ENCODE data around the gene AWAT2.
"Not testable (repeated sequence)": the region's sequence is repeated elsewhere in the genome, so short reads cannot be mapped to it uniquely, and the experiment has no call there.

AWAT2 gene

GRCh38 chrX:70026112-70026850 lies 23.5 kb downstream of the AWAT2 start:
- no peaks in the 10 kb centered on the region for H3K27me3 Mint-ChIP-seq
- H3K36me3 Mint-ChIP-seq = no peaks in the 10 kb centered on the region
- H3K4me1 Mint-ChIP-seq = peaks cover 62% of the 10 kb centered on the region
- H3K9me3 Mint-ChIP-seq = no peaks in the 10 kb centered on the region
- H3K27ac Mint-ChIP-seq = peak overlapping the region; percentile 55
- peak overlapping the region; percentile 8 for H3K4me3 Mint-ChIP-seq

- peak overlapping the region; percentile 55 for H3K27ac Mint-ChIP-seq
- H3K27me3 Mint-ChIP-seq = no peaks in the 10 kb centered on the region
- H3K4me3 Mint-ChIP-seq = peak overlapping the region; percentile 8
- peaks cover 54% of the 10 kb centered on the region for H3K4me1 Mint-ChIP-seq
- H3K36me3 Mint-ChIP-seq = no peaks in the 10 kb centered on the region
- H3K9me3 Mint-ChIP-seq = no peaks in the 10 kb centered on the region
Measured at GRCh38 chrX:70025464-70025863, 24.3 kb downstream of the AWAT2 start.

GRCh38 chrX:70022616-70023015 lies 27.1 kb downstream of the AWAT2 start:
- Mint-ChIP-seq H3K4me3 (no peak overlapping the region), H3K27ac (no peak overlapping the region), H3K36me3 (no peaks in the 10 kb centered on the region), H3K4me1 (peaks cover 43% of the 10 kb centered on the region), H3K27me3 (no peaks in the 10 kb centered on the region), H3K9me3 (no peaks in the 10 kb centered on the region)

GRCh38 chrX:70016513-70016912 lies 33.2 kb downstream of the AWAT2 start:
- no peaks in the 10 kb centered on the region for H3K9me3 Mint-ChIP-seq
- H3K4me1 Mint-ChIP-seq = peaks cover 42% of the 10 kb centered on the region
- peak overlapping the region; percentile 54 for H3K4me3 Mint-ChIP-seq
- peak overlapping the region; percentile 56 for H3K27ac Mint-ChIP-seq
- H3K27me3 Mint-ChIP-seq = no peaks in the 10 kb centered on the region
- peaks cover 2% of the 10 kb centered on the region for H3K36me3 Mint-ChIP-seq

GRCh38 chrX:70013466-70014381 lies 36.0 kb downstream of the AWAT2 start:
- H3K9me3 Mint-ChIP-seq = no peaks in the 10 kb centered on the region
- H3K4me1 Mint-ChIP-seq = peaks cover 42% of the 10 kb centered on the region
- no peak overlapping the region for H3K27ac Mint-ChIP-seq
- H3K4me3 Mint-ChIP-seq = no peak overlapping the region
- peaks cover 2% of the 10 kb centered on the region for H3K36me3 Mint-ChIP-seq
- no peaks in the 10 kb centered on the region for H3K27me3 Mint-ChIP-seq

GRCh38 chrX:70012756-70013155 lies 37.0 kb downstream of the AWAT2 start:
- no peak overlapping the region for H3K4me3 Mint-ChIP-seq
- H3K36me3 Mint-ChIP-seq = peaks cover 2% of the 10 kb centered on the region
- peaks cover 43% of the 10 kb centered on the region for H3K4me1 Mint-ChIP-seq
- H3K9me3 Mint-ChIP-seq = no peaks in the 10 kb centered on the region
- no peaks in the 10 kb centered on the region for H3K27me3 Mint-ChIP-seq
- no peak overlapping the region for H3K27ac Mint-ChIP-seq

- H3K4me1 Mint-ChIP-seq = peaks cover 18% of the 10 kb centered on the region
- no peaks in the 10 kb centered on the region for H3K9me3 Mint-ChIP-seq
- H3K36me3 Mint-ChIP-seq = peaks cover 2% of the 10 kb centered on the region
- H3K4me3 Mint-ChIP-seq = no peak overlapping the region
- H3K27me3 Mint-ChIP-seq = no peaks in the 10 kb centered on the region
- no peak overlapping the region for H3K27ac Mint-ChIP-seq
Measured at GRCh38 chrX:70009970-70010369, 39.8 kb downstream of the AWAT2 start.

- H3K9me3 Mint-ChIP-seq = no peaks in the 10 kb centered on the region
- no peak overlapping the region for H3K4me3 Mint-ChIP-seq
- peaks cover 9% of the 10 kb centered on the region for H3K4me1 Mint-ChIP-seq
- H3K27ac Mint-ChIP-seq = no peak overlapping the region
- peaks cover 2% of the 10 kb centered on the region for H3K36me3 Mint-ChIP-seq
- no peaks in the 10 kb centered on the region for H3K27me3 Mint-ChIP-seq
Measured at GRCh38 chrX:70009049-70009448, 40.7 kb downstream of the AWAT2 start.

- no peaks in the 10 kb centered on the region for H3K27me3 Mint-ChIP-seq
- no peak overlapping the region for H3K4me3 Mint-ChIP-seq
- peaks cover 4% of the 10 kb centered on the region for H3K4me1 Mint-ChIP-seq
- peaks cover 2% of the 10 kb centered on the region for H3K36me3 Mint-ChIP-seq
- no peaks in the 10 kb centered on the region for H3K9me3 Mint-ChIP-seq
- no peak overlapping the region for H3K27ac Mint-ChIP-seq
Measured at GRCh38 chrX:70007946-70008345, 41.8 kb downstream of the AWAT2 start.

- H3K36me3 Mint-ChIP-seq = peaks cover 5% of the 10 kb centered on the region
- H3K27me3 Mint-ChIP-seq = no peaks in the 10 kb centered on the region
- H3K9me3 Mint-ChIP-seq = peaks cover 1% of the 10 kb centered on the region
- no peak overlapping the region for H3K4me3 Mint-ChIP-seq
- H3K4me1 Mint-ChIP-seq = no peaks in the 10 kb centered on the region
- H3K27ac Mint-ChIP-seq = no peak overlapping the region
Measured at GRCh38 chrX:70001708-70002341, 47.9 kb downstream of the AWAT2 start.

- H3K9me3 Mint-ChIP-seq = peaks cover 4% of the 10 kb centered on the region
- no peaks in the 10 kb centered on the region for H3K27me3 Mint-ChIP-seq
- no peak overlapping the region for H3K27ac Mint-ChIP-seq
- peaks cover 9% of the 10 kb centered on the region for H3K36me3 Mint-ChIP-seq
- H3K4me3 Mint-ChIP-seq = no peak overlapping the region
- H3K4me1 Mint-ChIP-seq = no peaks in the 10 kb centered on the region
Measured at GRCh38 chrX:70001269-70001668, 48.5 kb downstream of the AWAT2 start.

GRCh38 chrX:69998299-69998698 lies 51.4 kb downstream of the AWAT2 start:
- H3K4me1 Mint-ChIP-seq, H3K4me3 Mint-ChIP-seq, H3K27ac Mint-ChIP-seq, H3K27me3 Mint-ChIP-seq, H3K36me3 Mint-ChIP-seq, H3K9me3 Mint-ChIP-seq: not testable (repeated sequence)

- Mint-ChIP-seq H3K36me3 (peaks cover 8% of the 10 kb centered on the region), H3K4me3 (no peak overlapping the region), H3K9me3 (peaks cover 4% of the 10 kb centered on the region), H3K27me3 (no peaks in the 10 kb centered on the region), H3K27ac (no peak overlapping the region), H3K4me1 (peaks cover 4% of the 10 kb centered on the region)
Measured at GRCh38 chrX:69996113-69996468, 53.6 kb downstream of the AWAT2 start.

GRCh38 chrX:69995362-69996112 lies 54.2 kb downstream of the AWAT2 start:
- Mint-ChIP-seq H3K9me3 (peaks cover 4% of the 10 kb centered on the region), H3K36me3 (peaks cover 8% of the 10 kb centered on the region), H3K4me3 (no peak overlapping the region)

GRCh38 chrX:69993494-69993893 lies 56.2 kb downstream of the AWAT2 start:
- H3K4me3 Mint-ChIP-seq = no peak overlapping the region
- H3K4me1 Mint-ChIP-seq = peaks cover 4% of the 10 kb centered on the region
- peaks cover 4% of the 10 kb centered on the region for H3K9me3 Mint-ChIP-seq
- no peak overlapping the region for H3K27ac Mint-ChIP-seq
- peaks cover 9% of the 10 kb centered on the region for H3K36me3 Mint-ChIP-seq
- no peaks in the 10 kb centered on the region for H3K27me3 Mint-ChIP-seq

More at GRCh38 chrX:69995362-69996112, 54.2 kb downstream of the AWAT2 start:
- Mint-ChIP-seq H3K27me3 (no peaks in the 10 kb centered on the region), H3K4me1 (peaks cover 4% of the 10 kb centered on the region), H3K27ac (no peak overlapping the region)
